GM23338 (cell line): ENCODE measurements around the gene PPME1. TPM values are rescaled to one million over a fixed set of nuclear protein-coding genes. Genes with fewer than 3 reads are reported as not detected.

Experiments used
- ATAC-seq: fragments of 200-7000 bp; cut with Tn5 transposase; 3 replicates; pipeline ENCODE4 v1.9.1; 2020
- DNase-seq: peaks from one replicate; pipeline ENCODE4 v3.0.0-alpha.2; 2015; ENCODE audit warnings: low spot score
- H2AFZ ChIP-seq: fragments of 200-600 bp; sonication (generic); 2 replicates; pipeline ENCODE4 v1.8.0; 2016; ENCODE audit warnings: antibody characterized with exemption, mild to moderate bottlenecking, moderate library complexity
- H3F3A ChIP-seq: fragments of 200-600 bp; sonication (generic); replicated peaks from 2 replicates; pipeline ENCODE4 v1.8.0; 2017; ENCODE audit warnings: antibody characterized with exemption, mixed run types, low read depth
- H3K27ac ChIP-seq: fragments of 200-600 bp; sonication (generic); 2 replicates; pipeline ENCODE4 v1.6.1; 2016; ENCODE audit warnings: low read depth
- H3K27me3 ChIP-seq: fragments of 200-600 bp; sonication (generic); 2 replicates; pipeline ENCODE4 v1.8.0; 2016; ENCODE audit warnings: mild to moderate bottlenecking, mixed run types, moderate library complexity; ENCODE audit not compliant: insufficient read depth
- H3K36me3 ChIP-seq: fragments of 200-600 bp; sonication (generic); 2 replicates; pipeline ENCODE4 v1.8.0; 2016; ENCODE audit warnings: mild to moderate bottlenecking; ENCODE audit not compliant: insufficient read depth
- H3K4me1 ChIP-seq: fragments of 200-600 bp; sonication (generic); 2 replicates; pipeline ENCODE4 v1.8.0; 2016; ENCODE audit warnings: mild to moderate bottlenecking, moderate library complexity; ENCODE audit not compliant: insufficient read depth
- H3K4me2 ChIP-seq: fragments of 200-600 bp; sonication (generic); 2 replicates; pipeline ENCODE4 v1.7.1; 2017; ENCODE audit warnings: mixed run types
- H3K4me3 ChIP-seq: fragments of 200-600 bp; sonication (generic); 2 replicates; pipeline ENCODE4 v1.6.1; 2016; ENCODE audit warnings: mixed run types
- H3K79me2 ChIP-seq: fragments of 200-600 bp; sonication (generic); replicated peaks from 2 replicates; pipeline ENCODE4 v1.8.0; 2017; ENCODE audit warnings: mild to moderate bottlenecking; ENCODE audit not compliant: insufficient read depth
- H3K9me2 ChIP-seq: fragments of 200-600 bp; sonication (generic); 2 replicates; pipeline ENCODE4 v1.8.0; 2017; ENCODE audit not compliant: insufficient read depth
- H4K20me1 ChIP-seq: fragments of 200-600 bp; sonication (generic); replicated peaks from 2 replicates; pipeline ENCODE4 v1.8.0; 2017; ENCODE audit warnings: mild to moderate bottlenecking; ENCODE audit not compliant: insufficient read depth
- H3K27ac Mint-ChIP-seq: 2 replicates; pipeline ENCODE4 v1.8.0; 2020; ENCODE audit warnings: inconsistent platforms, mild to moderate bottlenecking, moderate library complexity, mixed read lengths
- H3K27me3 Mint-ChIP-seq: 3 replicates; pipeline ENCODE4 v1.8.0; 2022; ENCODE audit warnings: low read depth, mild to moderate bottlenecking, moderate library complexity, mixed read lengths, inconsistent platforms; ENCODE audit not compliant: insufficient read depth, poor library complexity
- H3K36me3 Mint-ChIP-seq: 3 replicates; pipeline ENCODE4 v1.8.0; 2021; ENCODE audit warnings: low read depth, mild to moderate bottlenecking, inconsistent platforms, moderate library complexity, mixed read lengths
- H3K4me1 Mint-ChIP-seq: 3 replicates; pipeline ENCODE4 v1.8.0; 2020; ENCODE audit warnings: mild to moderate bottlenecking, inconsistent platforms, mixed read lengths
- H3K4me3 Mint-ChIP-seq: 3 replicates; pipeline ENCODE4 v1.8.0; 2021; ENCODE audit warnings: moderate library complexity, mild to moderate bottlenecking, inconsistent platforms, mixed read lengths
- H3K9me3 Mint-ChIP-seq: 3 replicates; pipeline ENCODE4 v1.8.0; 2020; ENCODE audit warnings: moderate library complexity, mild to moderate bottlenecking, inconsistent platforms, mixed read lengths
- CREB1 ChIP-seq: fragments of 250-450 bp; sonication (Bioruptor Pico); IDR thresholded peaks from 2 replicates; pipeline ENCODE4 v1.5.0; 2020; ENCODE audit warnings: low read depth, mild to moderate bottlenecking, moderate library complexity
- CTCF ChIP-seq, 2 experiments: fragments of 200-600 bp in 1 of 2; sonication (generic) in 1 of 2; conservative IDR thresholded peaks; 2 replicates each; pipeline versions ENCODE4 v1.5.1 to v1.6.1; 2016 to 2017; ENCODE audit warnings: antibody characterized with exemption in 2 of 2, low read depth in 2 of 2, mild to moderate bottlenecking in 2 of 2, moderate library complexity in 1 of 2
- ETS1 ChIP-seq: IDR thresholded peaks from 2 replicates; pipeline ENCODE4 v1.6.1; 2016; ENCODE audit warnings: antibody characterized with exemption
- EZH2 ChIP-seq: fragments of 200-600 bp; sonication (generic); IDR thresholded peaks from one replicate; pipeline ENCODE4 v1.8.0; 2017; ENCODE audit warnings: antibody characterized with exemption, mild to moderate bottlenecking, low read depth; ENCODE audit not compliant: unreplicated experiment
- EZH2phosphoT487 ChIP-seq: fragments of 200-600 bp; sonication (generic); IDR thresholded peaks from one replicate; pipeline ENCODE4 v1.8.1; 2018; ENCODE audit warnings: antibody characterized with exemption; ENCODE audit not compliant: unreplicated experiment
- JUNB ChIP-seq: IDR thresholded peaks from one replicate; pipeline ENCODE4 v1.6.1; 2016; ENCODE audit warnings: antibody characterized with exemption; ENCODE audit not compliant: unreplicated experiment
- NANOG ChIP-seq: IDR thresholded peaks from 2 replicates; pipeline ENCODE4 v1.6.1; 2016; ENCODE audit warnings: antibody characterized with exemption, borderline replicate concordance
- POLR2AphosphoS5 ChIP-seq: IDR thresholded peaks from 2 replicates; pipeline ENCODE4 v1.6.1; 2016; ENCODE audit warnings: antibody characterized with exemption, low read depth
- REST ChIP-seq: IDR thresholded peaks from one replicate; pipeline ENCODE4 v1.6.1; 2018; ENCODE audit warnings: antibody characterized with exemption; ENCODE audit not compliant: unreplicated experiment
- ZNF114 ChIP-seq: fragments of 250-450 bp; sonication (Bioruptor Pico); IDR thresholded peaks from 2 replicates; pipeline ENCODE4 v1.5.0; 2020; ENCODE audit warnings: mild to moderate bottlenecking, moderate library complexity
- ZNF462 ChIP-seq: fragments of 250-450 bp; sonication (Bioruptor Pico); IDR thresholded peaks from 2 replicates; pipeline ENCODE4 v1.5.0; 2020; ENCODE audit warnings: mild to moderate bottlenecking, moderate library complexity
- polyA plus RNA-seq: library from polyadenylated mRNA; unstranded; fragments of >200 nt; fragmentation: Nextera tagmentation; extraction: Ambion mirVana; gene quantifications from 2 replicates; pipeline ENCODE4 v1.2.1, GENCODE V29; 2016
- total RNA-seq: library from RNA; depleted of rRNA; stranded (reverse); fragments of >200 nt; shearing (Covaris generic); gene quantifications from 2 replicates; pipeline ENCODE4 v1.2.3, GENCODE V29; 2014

The PPME1 gene
- total and polyA plus RNA-seq, 2 experiments from 2014 or later: 32.1 to 37.2 TPM

- no peaks in the 10 kb centered on the region for H3K27me3 ChIP-seq
- no peaks in the 10 kb centered on the region for H3F3A ChIP-seq
- H2AFZ ChIP-seq: no peak overlapping the region
- H3K27me3 Mint-ChIP-seq: peaks cover 3% of the 10 kb centered on the region
- no peak for ATAC-seq
- H3K9me2 ChIP-seq: no peaks in the 10 kb centered on the region
- H4K20me1 ChIP-seq: no peaks in the 10 kb centered on the region; the same call in 1 of the 2 replicates
- H3K27ac Mint-ChIP-seq: no peak overlapping the region
- peaks cover 6% of the 10 kb centered on the region for H3K36me3 Mint-ChIP-seq
- no peak overlapping the region for H3K27ac ChIP-seq
- H3K4me1 ChIP-seq: no peaks in the 10 kb centered on the region
- no peaks in the 10 kb centered on the region; the same call in 1 of the 2 replicates for H3K36me3 ChIP-seq
- H3K79me2 ChIP-seq: no peaks in the 10 kb centered on the region
- TF ChIP-seq ETS1: no peak
- TF ChIP-seq REST: no peak
- TF ChIP-seq NANOG: no peak
- TF ChIP-seq EZH2phosphoT487: no peak
- no peak for TF ChIP-seq JUNB
- no peak for TF ChIP-seq EZH2
- no peak for TF ChIP-seq ZNF114 (CRISPR knock-in tag)
- no peak for TF ChIP-seq ZNF462 (CRISPR knock-in tag)
- no peak for TF ChIP-seq CTCF (conservative IDR thresholded peaks at IDR 0.05; ENCODE audit: low read depth in 2 of 2)
- TF ChIP-seq CREB1 (CRISPR knock-in tag): no peak
- TF ChIP-seq POLR2AphosphoS5: no peak
- no peak overlapping the region for H3K4me3 Mint-ChIP-seq
- no peak for DNase-seq
- no peak overlapping the region for H3K4me2 ChIP-seq
- H3K4me1 Mint-ChIP-seq: no peaks in the 10 kb centered on the region
- H3K9me3 Mint-ChIP-seq: peaks cover 9% of the 10 kb centered on the region; the same call in 1 of the 3 replicates
- no peak overlapping the region for H3K4me3 ChIP-seq
These were observed 85.5 kb downstream of the PPME1 start for GRCh38 chr11:74256378-74257133.
